RWPE1 (cell line): ENCODE measurements around the gene LRRC27.

Experiments used
- CTCF ChIA-PET: fragments of 350-600 bp; sonication (Branson Sonifier 250); formaldehyde crosslinking; extraction: SDS; loops from one replicate; lab custom pipeline; 2021; lab: Yijun Ruan, JAX
- POLR2A ChIA-PET: fragments of 400-600 bp; formaldehyde crosslinking; extraction: SDS; loops from one replicate; lab custom pipeline; 2020; ENCODE audit warnings: antibody characterized with exemption; ENCODE audit not compliant: low non-redundant PET; lab: Yijun Ruan, JAX
- DNase-seq: peaks from one replicate; pipeline ENCODE4 v3.0.0; 2012; ENCODE audit warnings: low spot score
- H3K27ac ChIP-seq: fragments of 450-650 bp; 2 replicates; pipeline ENCODE4 v1.5.1; 2017
- CTCF ChIP-seq: fragments of 450-650 bp; conservative IDR thresholded peaks from 2 replicates; pipeline ENCODE4 v1.5.1; 2017; ENCODE audit warnings: low read depth, mild to moderate bottlenecking

Gene LRRC27

GRCh38 chr10:132399117-132400035, 67.4 kb downstream of the LRRC27 start:
- DNase-seq: no peak
- H3K27ac ChIP-seq: peak overlapping the region; percentile 81
- ChIA-PET POLR2A (interaction anchor here (1.0 to 1.1 kb wide), 2 partner anchors 8 to 12 kb away, joined by 3 to 4 read pairs; no protein-coding TSS in a partner anchor), CTCF (interaction anchor here (2.0 to 2.6 kb wide), 2 partner anchors 21 to 47 kb away, joined by 8 to 13 read pairs; no protein-coding TSS in a partner anchor)
- TF ChIP-seq CTCF: no peak

GRCh38 chr10:132400041-132400546, 68.1 kb downstream of the LRRC27 start:
- no peak for TF ChIP-seq CTCF
- H3K27ac ChIP-seq: peak overlapping the region; percentile 81
- POLR2A ChIA-PET: no interaction called here

GRCh38 chr10:132400547-132401151, 68.7 kb downstream of the LRRC27 start:
- H3K27ac ChIP-seq: peak overlapping the region; percentile 81
- POLR2A ChIA-PET: no interaction called here
- no peak for DNase-seq
- TF ChIP-seq CTCF: no peak
- CTCF ChIA-PET: interaction anchor here (0.6 kb wide), 1 partner anchor 33 kb away, joined by 3 read pairs; no protein-coding TSS in a partner anchor

More at GRCh38 chr10:132400041-132400546, 68.1 kb downstream of the LRRC27 start:
- CTCF ChIA-PET: no interaction called here
- no peak for DNase-seq

- H3K27ac ChIP-seq: 0 out of 2 replicates have a peak overlapping the region, but pooled peaks have one; percentile 81
- CTCF ChIA-PET: interaction anchor here (0.6 kb wide), 1 partner anchor 34 kb away, joined by 3 read pairs; no protein-coding TSS in a partner anchor
- no peak for TF ChIP-seq CTCF
- DNase-seq: no peak
- POLR2A ChIA-PET: interaction anchor here (0.6 to 1.2 kb wide), 2 partner anchors 18 to 46 kb away, joined by 3 read pairs; no protein-coding TSS in a partner anchor
Observed at GRCh38 chr10:132401401-132402118, 69.6 kb downstream of the LRRC27 start.

- ChIA-PET CTCF (interaction anchor here (1.6 kb wide), 1 partner anchor 43 kb away, joined by 5 read pairs; no protein-coding TSS in a partner anchor), POLR2A (interaction anchor here (1.2 kb wide), 1 partner anchor 45 kb away, joined by 3 read pairs; no protein-coding TSS in a partner anchor)
- no peak for TF ChIP-seq CTCF
- no peak for DNase-seq
- H3K27ac ChIP-seq: peak overlapping the region; percentile 2; the same call in 1 of the 2 replicates
Observed at GRCh38 chr10:132402781-132403241, 70.8 kb downstream of the LRRC27 start.
